Astrocyte (in vitro differentiated cells and primary cell): ENCODE results near the gene SLC12A8.

Experiments
- EZH2 ChIP-seq: IDR thresholded peaks from 2 replicates; pipeline ENCODE4 v1.6.1; 2012; ENCODE audit warnings: mild to moderate bottlenecking, low read length, inconsistent platforms; ENCODE audit not compliant: insufficient read depth
- TF ChIP-seq, protein P1 (sequence below): IDR thresholded peaks from 2 replicates; pipeline ENCODE4 v1.5.1; 2011; ENCODE audit warnings: low read depth, mild to moderate bottlenecking, inconsistent platforms, low read length, moderate library complexity; ENCODE audit not compliant: insufficient read depth

DNA sequence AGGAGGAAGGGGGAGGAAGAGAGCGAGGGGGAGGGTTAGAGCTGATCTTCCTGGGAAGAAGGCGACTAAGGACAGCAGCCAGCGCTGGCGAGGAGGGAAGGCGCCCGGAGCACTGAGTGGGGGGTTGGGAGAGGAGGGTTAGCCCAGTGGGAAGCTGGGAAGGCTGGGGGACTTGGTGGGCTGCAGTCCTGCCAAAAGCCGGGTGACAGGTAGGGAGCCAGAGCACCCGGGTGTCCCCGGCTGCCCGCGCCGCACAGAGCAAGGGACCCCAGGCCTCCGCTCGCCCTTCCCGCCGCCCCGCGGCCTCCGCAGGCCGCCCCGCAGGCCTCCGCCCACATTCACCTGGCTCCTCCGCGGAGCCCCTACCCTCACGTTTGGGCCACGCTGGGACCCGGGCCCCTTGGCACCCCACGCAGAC, 448 bp downstream of the SLC12A8 start:
- TF ChIP-seq, protein P1, sequence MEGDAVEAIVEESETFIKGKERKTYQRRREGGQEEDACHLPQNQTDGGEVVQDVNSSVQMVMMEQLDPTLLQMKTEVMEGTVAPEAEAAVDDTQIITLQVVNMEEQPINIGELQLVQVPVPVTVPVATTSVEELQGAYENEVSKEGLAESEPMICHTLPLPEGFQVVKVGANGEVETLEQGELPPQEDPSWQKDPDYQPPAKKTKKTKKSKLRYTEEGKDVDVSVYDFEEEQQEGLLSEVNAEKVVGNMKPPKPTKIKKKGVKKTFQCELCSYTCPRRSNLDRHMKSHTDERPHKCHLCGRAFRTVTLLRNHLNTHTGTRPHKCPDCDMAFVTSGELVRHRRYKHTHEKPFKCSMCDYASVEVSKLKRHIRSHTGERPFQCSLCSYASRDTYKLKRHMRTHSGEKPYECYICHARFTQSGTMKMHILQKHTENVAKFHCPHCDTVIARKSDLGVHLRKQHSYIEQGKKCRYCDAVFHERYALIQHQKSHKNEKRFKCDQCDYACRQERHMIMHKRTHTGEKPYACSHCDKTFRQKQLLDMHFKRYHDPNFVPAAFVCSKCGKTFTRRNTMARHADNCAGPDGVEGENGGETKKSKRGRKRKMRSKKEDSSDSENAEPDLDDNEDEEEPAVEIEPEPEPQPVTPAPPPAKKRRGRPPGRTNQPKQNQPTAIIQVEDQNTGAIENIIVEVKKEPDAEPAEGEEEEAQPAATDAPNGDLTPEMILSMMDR: no peak
- no peak for TF ChIP-seq EZH2
